OCI-LY1 (cell line): ENCODE measurements around the gene MAP3K8.

Source experiments
- H2AFZ ChIP-seq: fragments of 200-600 bp; sonication (generic), shearing (Covaris generic); 2 replicates; pipeline ENCODE4 v1.6.0; 2014; ENCODE audit warnings: antibody characterized with exemption, mild to moderate bottlenecking, low read length
- H3F3A ChIP-seq: fragments of 200-600 bp; sonication (generic), shearing (Covaris generic); 2 replicates; pipeline ENCODE4 v1.6.0; 2014; ENCODE audit warnings: mild to moderate bottlenecking, antibody characterized with exemption, low read length, moderate library complexity; ENCODE audit not compliant: insufficient read depth
- H3K27ac ChIP-seq: fragments of 200-600 bp; sonication (generic); 2 replicates; pipeline ENCODE4 v1.5.1; 2014; ENCODE audit warnings: low read length, mixed run types, mild to moderate bottlenecking, low read depth; ENCODE audit not compliant: poor library complexity, severe bottlenecking
- H3K27me3 ChIP-seq: fragments of 200-600 bp; sonication (generic); 2 replicates; pipeline ENCODE4 v1.6.0; 2014; ENCODE audit warnings: antibody characterized with exemption, mild to moderate bottlenecking, low read length, moderate library complexity; ENCODE audit not compliant: insufficient read depth
- H3K36me3 ChIP-seq: fragments of 200-600 bp; sonication (generic); 2 replicates; pipeline ENCODE4 v1.6.1; 2014; ENCODE audit warnings: mild to moderate bottlenecking, antibody characterized with exemption, low read length, moderate library complexity, mixed read lengths; ENCODE audit not compliant: insufficient read depth
- H3K4me1 ChIP-seq: fragments of 200-600 bp; sonication (generic); 2 replicates; pipeline ENCODE4 v1.5.1; 2014; ENCODE audit warnings: mild to moderate bottlenecking, low read length, moderate library complexity; ENCODE audit not compliant: insufficient read depth, severe bottlenecking
- H3K4me2 ChIP-seq: fragments of 200-600 bp; sonication (generic), shearing (Covaris generic); 2 replicates; pipeline ENCODE4 v1.6.1; 2014; ENCODE audit warnings: low read length
- H3K4me3 ChIP-seq: fragments of 200-600 bp; sonication (generic); 2 replicates; pipeline ENCODE4 v1.5.1; 2014; ENCODE audit warnings: low read length, low read depth, mild to moderate bottlenecking, mixed read lengths; ENCODE audit not compliant: poor library complexity, severe bottlenecking
- H3K79me2 ChIP-seq: fragments of 200-600 bp; shearing (Covaris generic); 2 replicates; pipeline ENCODE4 v1.6.1; 2016; ENCODE audit warnings: mixed run types, low read length, mixed read lengths; ENCODE audit not compliant: insufficient read depth
- H3K9ac ChIP-seq: fragments of 200-600 bp; sonication (generic), shearing (Covaris generic); 2 replicates; pipeline ENCODE4 v1.6.1; 2014; ENCODE audit warnings: mild to moderate bottlenecking, low read length, mixed read lengths
- H3K9me2 ChIP-seq: fragments of 200-600 bp; sonication (generic), shearing (Covaris generic); 2 replicates; pipeline ENCODE4 v1.6.1; 2014; ENCODE audit warnings: low read depth, mild to moderate bottlenecking, low read length, mixed read lengths
- H3K9me3 ChIP-seq: fragments of 200-600 bp; shearing (Covaris generic); 2 replicates; pipeline ENCODE4 v1.6.1; 2014; ENCODE audit warnings: low read length, mixed read lengths
- H4K20me1 ChIP-seq: fragments of 200-600 bp; sonication (generic), shearing (Covaris generic); 2 replicates; pipeline ENCODE4 v1.6.0; 2016; ENCODE audit warnings: mild to moderate bottlenecking, low read length; ENCODE audit not compliant: insufficient read depth
- CTCF ChIP-seq: fragments of 200-600 bp; sonication (generic), shearing (Covaris generic); IDR thresholded peaks from 2 replicates; pipeline ENCODE4 v1.5.1; 2017; ENCODE audit warnings: mild to moderate bottlenecking, antibody characterized with exemption, low read length, moderate library complexity, mixed read lengths
- EZH2 ChIP-seq: fragments of 200-600 bp; sonication (generic), shearing (Covaris generic); IDR thresholded peaks from 2 replicates; pipeline ENCODE4 v1.8.0; 2017; ENCODE audit warnings: borderline replicate concordance, mixed run types, mild to moderate bottlenecking, antibody characterized with exemption, low read length, moderate library complexity, mixed read lengths

The MAP3K8 gene

GRCh38 chr10:30420266-30420665 is 13.7 kb upstream of the MAP3K8 start:
- Histone ChIP-seq H3K4me1 (peaks cover 79% of the 10 kb centered on the region), H3K9me2 (no peaks in the 10 kb centered on the region), H4K20me1 (no peaks in the 10 kb centered on the region), H3K4me3 (no peak overlapping the region), H3K4me2 (no peak overlapping the region; the same call in 1 of the 2 replicates), H3K36me3 (no peaks in the 10 kb centered on the region), H3K79me2 (no peaks in the 10 kb centered on the region), H2AFZ (no peak overlapping the region), H3F3A (no peaks in the 10 kb centered on the region), H3K27me3 (no peaks in the 10 kb centered on the region), H3K9me3 (no peaks in the 10 kb centered on the region), H3K9ac (no peak overlapping the region), H3K27ac (peak overlapping the region; percentile 75)
- TF ChIP-seq CTCF = no peak
- no peak for TF ChIP-seq EZH2

GRCh38 chr10:30420766-30421165 is 13.2 kb upstream of the MAP3K8 start:
- TF ChIP-seq CTCF = no peak
- TF ChIP-seq EZH2 = no peak
- no peak overlapping the region for H3K9ac ChIP-seq
- no peak overlapping the region for H3K4me3 ChIP-seq
- no peaks in the 10 kb centered on the region for H3F3A ChIP-seq
- H3K79me2 ChIP-seq = no peaks in the 10 kb centered on the region
- no peaks in the 10 kb centered on the region for H4K20me1 ChIP-seq
- H3K9me3 ChIP-seq = no peaks in the 10 kb centered on the region
- H3K36me3 ChIP-seq = no peaks in the 10 kb centered on the region
- H2AFZ ChIP-seq = no peak overlapping the region
- H3K9me2 ChIP-seq = no peaks in the 10 kb centered on the region
- H3K27ac ChIP-seq = peak overlapping the region; percentile 75
- no peak overlapping the region; the same call in 1 of the 2 replicates for H3K4me2 ChIP-seq
- H3K4me1 ChIP-seq = peaks cover 77% of the 10 kb centered on the region
- no peaks in the 10 kb centered on the region for H3K27me3 ChIP-seq

- Histone ChIP-seq H3K9me3 (no peaks in the 10 kb centered on the region), H3K9me2 (no peaks in the 10 kb centered on the region), H3K79me2 (no peaks in the 10 kb centered on the region), H3K4me1 (peaks cover 80% of the 10 kb centered on the region), H3K36me3 (no peaks in the 10 kb centered on the region), H3K4me3 (peak overlapping the region; percentile 50), H3K9ac (no peak overlapping the region), H2AFZ (no peak overlapping the region), H3K27ac (peak overlapping the region; percentile 82), H3K4me2 (no peak overlapping the region), H4K20me1 (no peaks in the 10 kb centered on the region), H3K27me3 (no peaks in the 10 kb centered on the region), H3F3A (no peaks in the 10 kb centered on the region)
- no peak for TF ChIP-seq EZH2
- TF ChIP-seq CTCF = no peak
Observed at GRCh38 chr10:30422151-30422695, 11.8 kb upstream of the MAP3K8 start.
